Right atrium auricular region (tissue), 2 donors: ENCODE results near the gene ORC5. TPM values are rescaled to one million over a fixed set of nuclear protein-coding genes. Genes with fewer than 3 reads are reported as not detected.

Experiments
- DNase-seq: peaks from one replicate; pipeline ENCODE4 v3.0.0-alpha.2; 2019; ENCODE audit warnings: low spot score
- H3K27ac ChIP-seq, 2 donors: fragments of 200-600 bp; sonication (generic); 1 replicate in 1 of 2; 2 replicates in 1 of 2; pipeline ENCODE4 v1.5.1; 2016 to 2019
- H3K27me3 ChIP-seq, 2 donors: fragments of 200-600 bp; sonication (generic); one replicate each; pipeline versions ENCODE4 v1.5.1 to v1.6.0; 2017 to 2019
- H3K36me3 ChIP-seq: fragments of 200-600 bp; sonication (generic); one replicate; pipeline ENCODE4 v1.5.1; 2016
- H3K4me1 ChIP-seq, 2 donors: fragments of 200-600 bp; sonication (generic); one replicate each; pipeline versions ENCODE4 v1.5.1 to v1.6.0; 2017 to 2019
- H3K4me3 ChIP-seq, 2 donors: fragments of 200-600 bp; sonication (generic); 1 replicate in 1 of 2; 2 replicates in 1 of 2; pipeline ENCODE4 v1.5.1; 2017 to 2019; ENCODE audit warnings: mild to moderate bottlenecking in 1 of 2, moderate library complexity in 1 of 2
- H3K9me3 ChIP-seq, 2 donors: fragments of 200-600 bp; sonication (generic); one replicate each; pipeline ENCODE4 v1.5.1; 2019
- CTCF ChIP-seq, 2 donors: fragments of 200-600 bp; sonication (generic); IDR thresholded peaks; one replicate each; pipeline ENCODE4 v1.5.1; 2019; ENCODE audit warnings: antibody characterized with exemption in 2 of 2
- total RNA-seq, 2 donors: library from RNA; depleted of rRNA; stranded (reverse); fragments of >200 nt; gene quantifications; one replicate each; pipeline ENCODE4 v1.1.0, GENCODE V29; 2016

Gene ORC5
- total RNA-seq, 2 donors from 2014 or later = 5.5 to 11.9 TPM

GRCh38 chr7:104161244-104161643 lies 46.6 kb downstream of the ORC5 start:
- peaks cover 7% of the 10 kb centered on the region for H3K36me3 ChIP-seq

GRCh38 chr7:104160375-104160774 lies 47.4 kb downstream of the ORC5 start:
- H3K4me3 ChIP-seq = no peak overlapping the region
- H3K27ac ChIP-seq = no peak overlapping the region
- H3K4me1 ChIP-seq = no peaks in the 10 kb centered on the region
- no peak for DNase-seq
- H3K27me3 ChIP-seq = no peaks in the 10 kb centered on the region
- peak in 1 of 2 donors; percentile 59 for TF ChIP-seq CTCF (IDR thresholded peaks at IDR 0.05)
- no peaks in the 10 kb centered on the region for H3K9me3 ChIP-seq
- H3K36me3 ChIP-seq = peaks cover 3% of the 10 kb centered on the region

More at GRCh38 chr7:104161244-104161643, 46.6 kb downstream of the ORC5 start:
- H3K4me3 ChIP-seq = no peak overlapping the region
- no peaks in the 10 kb centered on the region for H3K27me3 ChIP-seq
- no peaks in the 10 kb centered on the region for H3K9me3 ChIP-seq
- no peak overlapping the region for H3K27ac ChIP-seq
- no peak for DNase-seq
- TF ChIP-seq CTCF (IDR thresholded peaks at IDR 0.05) = no peak
- H3K4me1 ChIP-seq = no peaks in the 10 kb centered on the region

GRCh38 chr7:104156842-104157277 lies 51.0 kb downstream of the ORC5 start:
- no peaks in the 10 kb centered on the region for H3K9me3 ChIP-seq
- DNase-seq = no peak
- H3K27ac ChIP-seq = no peak overlapping the region
- no peaks in the 10 kb centered on the region for H3K27me3 ChIP-seq
- H3K4me1 ChIP-seq = no peaks in the 10 kb centered on the region
- no peak overlapping the region for H3K4me3 ChIP-seq
- TF ChIP-seq CTCF (IDR thresholded peaks at IDR 0.05) = peak in 1 of 2 donors; percentile 69
- no peaks in the 10 kb centered on the region for H3K36me3 ChIP-seq

- H3K27me3 ChIP-seq = no peaks in the 10 kb centered on the region
- no peak overlapping the region for H3K4me3 ChIP-seq
- TF ChIP-seq CTCF (IDR thresholded peaks at IDR 0.05) = no peak
- H3K9me3 ChIP-seq = no peaks in the 10 kb centered on the region
- H3K27ac ChIP-seq = no peak overlapping the region
- H3K4me1 ChIP-seq = no peaks in the 10 kb centered on the region
- no peaks in the 10 kb centered on the region for H3K36me3 ChIP-seq
- no peak for DNase-seq
Measured at GRCh38 chr7:104153287-104153686, 54.5 kb downstream of the ORC5 start.

- Histone ChIP-seq H3K4me1 (no peaks in the 10 kb centered on the region), H3K4me3 (no peak overlapping the region), H3K9me3 (no peaks in the 10 kb centered on the region), H3K27me3 (no peaks in the 10 kb centered on the region), H3K36me3 (no peaks in the 10 kb centered on the region), H3K27ac (no peak overlapping the region)
- no peak for TF ChIP-seq CTCF (IDR thresholded peaks at IDR 0.05)
- DNase-seq = no peak
Measured at GRCh38 chr7:104152468-104152867, 55.3 kb downstream of the ORC5 start.

GRCh38 chr7:104150470-104150869 lies 57.3 kb downstream of the ORC5 start:
- no peak overlapping the region for H3K4me3 ChIP-seq
- H3K36me3 ChIP-seq = no peaks in the 10 kb centered on the region
- no peak for DNase-seq
- no peaks in the 10 kb centered on the region for H3K4me1 ChIP-seq
- no peaks in the 10 kb centered on the region for H3K9me3 ChIP-seq
- TF ChIP-seq CTCF (IDR thresholded peaks at IDR 0.05) = no peak
- no peaks in the 10 kb centered on the region for H3K27me3 ChIP-seq
- H3K27ac ChIP-seq = no peak overlapping the region
